Measurements from ENCODE around the gene FAM53B. TPM values are rescaled to one million over a fixed set of nuclear protein-coding genes. Genes with fewer than 3 reads are reported as not detected.

The FAM53B gene
- total and polyA plus RNA-seq, 4 experiments from 2014 or later: 7.3 to 60.7 (median 49.9) TPM

DNA sequence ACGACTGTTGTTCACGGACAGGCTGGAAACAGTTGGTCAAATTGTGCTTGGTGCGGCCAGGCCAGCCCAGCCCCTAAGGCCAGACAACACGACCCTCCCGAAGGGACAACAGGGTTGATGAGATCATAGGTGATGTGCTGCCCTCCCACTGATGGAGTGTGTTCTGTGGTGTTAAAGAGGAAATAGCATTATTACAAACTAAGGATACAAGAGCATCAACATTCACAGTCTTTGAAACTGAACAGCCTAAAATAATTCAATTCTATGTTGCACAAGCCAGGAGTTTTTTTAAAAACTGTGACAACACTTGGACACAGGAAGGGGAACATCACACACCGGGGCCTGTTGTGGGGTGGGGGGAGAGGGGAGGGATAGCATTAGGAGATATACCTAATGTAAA is 87.6 kb downstream of the FAM53B start:
- ChIA-PET POLR2A (ENCODE audit: partially characterized antibody) (interaction anchor here (5.2 to 25.7 kb wide), 2 partner anchors 8 to 62 kb away, joined by 50 to 439 read pairs; no protein-coding TSS in a partner anchor), CTCF (ENCODE audit: partially characterized antibody) (interaction anchor here (2.2 to 10.8 kb wide), 3 partner anchors 8 to 89 kb away, joined by 8 to 87 read pairs (median 77); no protein-coding TSS in a partner anchor)
- peaks cover 98% of the 10 kb centered on the region for H3K4me1 ChIP-seq (ENCODE audit: insufficient read depth, low read length)
- peak overlapping the region; percentile 43 for H3K27ac ChIP-seq (ENCODE audit: low read depth, low read length)
- H3K36me3 ChIP-seq (ENCODE audit: insufficient read depth, low read length): peaks cover 7% of the 10 kb centered on the region
- H3K36me3 Mint-ChIP-seq: peaks cover 7 to 18% of the 10 kb centered on the region in 2 donors
- H3K27me3 ChIP-seq (ENCODE audit: insufficient read depth, low read length): no peaks in the 10 kb centered on the region
- no peak overlapping the region for H3K4me3 ChIP-seq (ENCODE audit: low read length in 2 of 2)
- intact Hi-C loops (cut with micrococcal nuclease): no loop called here
- H3K27me3 Mint-ChIP-seq: no peaks in the 10 kb centered on the region
- peak overlapping the region in 4 of 8 donors; percentile 1 to 39 (median 22) for H3K4me3 Mint-ChIP-seq
- no peaks in the 10 kb centered on the region for H3K9me3 Mint-ChIP-seq
- no peak for DNase-seq
- H3K9me3 ChIP-seq (ENCODE audit: control insufficient read depth in 1 of 2, low read length in 2 of 2): no peaks in the 10 kb centered on the region
- peaks cover 71 to 98% (median 90%) of the 10 kb centered on the region in 4 donors for H3K4me1 Mint-ChIP-seq
- H3K27ac Mint-ChIP-seq: peak overlapping the region; percentile 44 to 92 (median 74)

DNA sequence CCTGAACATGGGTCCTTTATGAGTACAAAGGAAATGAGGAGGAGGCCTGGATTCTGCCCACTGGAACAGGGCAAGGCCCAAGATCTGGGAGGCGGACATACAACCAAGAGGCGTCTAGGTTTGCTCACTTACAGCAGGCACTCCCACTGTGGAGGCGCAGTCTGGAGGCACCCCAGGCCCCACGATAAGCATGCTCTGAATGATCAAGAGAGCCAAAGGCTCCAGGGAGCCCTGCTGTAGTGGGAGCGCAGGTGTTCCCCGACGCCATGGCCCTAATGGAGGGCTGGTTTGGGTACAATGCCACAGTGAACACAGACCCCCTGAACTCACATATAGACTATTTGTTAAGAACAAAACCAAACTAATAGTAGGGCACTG is 88.1 kb downstream of the FAM53B start:
- POLR2A ChIA-PET (ENCODE audit: partially characterized antibody): interaction anchor here (1.4 to 15.2 kb wide), 3 partner anchors 13 to 79 kb away, joined by 5 to 439 read pairs (median 297); no protein-coding TSS in a partner anchor
- H3K36me3 ChIP-seq (ENCODE audit: insufficient read depth, low read length): peaks cover 7% of the 10 kb centered on the region
- H3K4me1 ChIP-seq (ENCODE audit: insufficient read depth, low read length): peaks cover 98% of the 10 kb centered on the region
- Mint-ChIP-seq H3K4me3 (peak overlapping the region in 5 of 8 donors; percentile 50 to 73 (median 60)), H3K9me3 (no peaks in the 10 kb centered on the region), H3K27ac (peak overlapping the region; percentile 61 to 93 (median 83)), H3K4me1 (peaks cover 71 to 98% (median 91%) of the 10 kb centered on the region in 4 donors), H3K36me3 (peaks cover 5 to 18% of the 10 kb centered on the region in 2 donors), H3K27me3 (no peaks in the 10 kb centered on the region)
- no peaks in the 10 kb centered on the region for H3K27me3 ChIP-seq (ENCODE audit: insufficient read depth, low read length)
- H3K27ac ChIP-seq (ENCODE audit: low read depth, low read length): peak overlapping the region; percentile 43
- DNase-seq: no peak
- H3K4me3 ChIP-seq (ENCODE audit: low read length in 2 of 2): no peak overlapping the region
- no peaks in the 10 kb centered on the region for H3K9me3 ChIP-seq (ENCODE audit: control insufficient read depth in 1 of 2, low read length in 2 of 2)
- intact Hi-C loops (cut with micrococcal nuclease): no loop called here
- CTCF ChIA-PET (ENCODE audit: partially characterized antibody): interaction anchor here (1.1 to 10.6 kb wide), 3 partner anchors 38 to 62 kb away, joined by 5 to 200 read pairs (median 5); no protein-coding TSS in a partner anchor

DNA sequence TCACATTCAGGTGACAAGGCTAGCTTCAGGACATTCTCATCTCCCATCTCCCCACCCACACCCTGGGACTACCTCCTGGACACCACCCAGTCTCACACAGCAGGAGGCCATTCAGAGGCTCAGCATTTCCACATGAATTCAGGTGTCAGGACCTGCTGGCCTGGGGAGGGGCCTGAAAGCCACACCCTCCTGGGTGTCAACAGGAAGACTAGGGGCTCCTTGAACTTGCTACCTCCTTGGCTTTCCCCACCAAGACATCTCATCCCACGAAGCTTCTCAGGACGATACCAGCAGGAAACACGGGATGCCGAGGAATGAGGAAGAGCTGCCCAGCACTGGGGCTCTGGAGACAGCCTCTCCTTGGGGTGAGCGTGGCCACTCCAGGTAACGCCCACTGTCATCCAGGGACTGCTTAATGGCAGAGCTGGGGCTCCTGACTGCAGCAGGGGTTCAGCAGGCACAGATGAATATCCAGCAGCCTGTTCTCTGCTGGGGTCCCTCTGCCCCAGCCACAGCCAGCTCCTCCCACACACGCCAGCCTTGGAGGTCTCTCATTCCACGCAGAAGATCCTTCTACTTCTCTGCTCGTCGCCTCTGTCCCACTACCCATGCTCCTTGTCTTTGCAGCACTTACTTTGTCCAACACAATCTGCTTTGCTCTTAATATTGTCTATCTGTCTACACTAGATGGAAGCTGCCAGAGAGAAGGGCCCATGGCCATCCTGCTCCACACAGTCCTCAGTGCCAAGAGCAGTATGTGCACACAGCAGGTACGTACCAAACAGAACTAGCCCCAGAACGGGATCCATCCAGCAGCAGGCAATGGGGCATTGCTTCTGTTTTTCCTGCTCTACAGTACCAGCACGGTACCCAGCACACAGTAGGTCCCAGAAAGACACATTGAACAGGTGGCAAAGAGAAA is 88.7 kb downstream of the FAM53B start:
- Histone ChIP-seq H3K4me3 (ENCODE audit: low read length in 2 of 2) (no peak overlapping the region), H3K27ac (ENCODE audit: low read depth, low read length) (peak overlapping the region; percentile 43), H3K36me3 (ENCODE audit: insufficient read depth, low read length) (peaks cover 7% of the 10 kb centered on the region), H3K4me1 (ENCODE audit: insufficient read depth, low read length) (peaks cover 98% of the 10 kb centered on the region), H3K9me3 (ENCODE audit: control insufficient read depth in 1 of 2, low read length in 2 of 2) (no peaks in the 10 kb centered on the region), H3K27me3 (ENCODE audit: insufficient read depth, low read length) (no peaks in the 10 kb centered on the region)
- Mint-ChIP-seq H3K36me3 (peaks cover 5 to 22% of the 10 kb centered on the region in 2 donors), H3K9me3 (no peaks in the 10 kb centered on the region), H3K4me3 (peak overlapping the region in 7 of 8 donors; percentile 50 to 78 (median 62)), H3K27me3 (no peaks in the 10 kb centered on the region), H3K27ac (peak overlapping the region; percentile 74 to 95 (median 90)), H3K4me1 (peaks cover 75 to 98% (median 92%) of the 10 kb centered on the region in 4 donors)
- ChIA-PET CTCF (ENCODE audit: partially characterized antibody) (interaction anchor here (1.1 to 10.6 kb wide), 8 partner anchors 38 to 90 kb away, joined by 4 to 200 read pairs (median 4); no protein-coding TSS in a partner anchor), POLR2A (ENCODE audit: partially characterized antibody) (interaction anchor here (1.0 to 15.2 kb wide), 14 partner anchors 10 to 89 kb away, joined by 3 to 439 read pairs (median 4); partner anchors contain the start of gene FAM53B)
- no peak for DNase-seq
- intact Hi-C loops (cut with micrococcal nuclease): no loop called here

DNA sequence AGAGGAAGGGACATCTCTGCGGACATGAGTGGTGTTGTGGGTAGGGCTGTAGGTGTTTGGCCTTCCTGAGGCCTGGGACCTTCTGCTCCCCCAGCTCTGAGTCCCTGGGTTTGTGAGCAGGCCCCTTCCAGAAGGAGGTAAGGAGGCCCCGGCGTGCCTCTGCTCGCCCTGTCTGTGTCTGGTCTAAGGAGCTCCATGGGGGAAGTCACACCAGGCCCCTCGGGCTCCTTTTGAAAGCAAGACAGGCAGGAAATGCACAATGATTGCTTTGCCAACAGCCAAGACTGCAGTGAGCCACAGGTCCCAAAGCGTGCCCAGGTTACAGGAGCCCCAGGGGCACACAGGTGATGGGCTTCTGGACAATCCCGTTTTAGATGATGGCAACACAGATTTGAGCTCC is 89.5 kb downstream of the FAM53B start:
- Histone ChIP-seq H3K27me3 (ENCODE audit: insufficient read depth, low read length) (no peaks in the 10 kb centered on the region), H3K9me3 (ENCODE audit: control insufficient read depth in 1 of 2, low read length in 2 of 2) (no peaks in the 10 kb centered on the region), H3K4me3 (ENCODE audit: low read length in 2 of 2) (no peak overlapping the region), H3K4me1 (ENCODE audit: insufficient read depth, low read length) (peaks cover 98% of the 10 kb centered on the region), H3K27ac (ENCODE audit: low read depth, low read length) (peak overlapping the region; percentile 43), H3K36me3 (ENCODE audit: insufficient read depth, low read length) (peaks cover 7% of the 10 kb centered on the region)
- Mint-ChIP-seq H3K27ac (peak overlapping the region; percentile 74 to 95 (median 90)), H3K9me3 (no peaks in the 10 kb centered on the region), H3K4me3 (peak overlapping the region in 7 of 8 donors; percentile 29 to 78 (median 62)), H3K4me1 (peaks cover 75 to 98% (median 91%) of the 10 kb centered on the region in 4 donors), H3K27me3 (no peaks in the 10 kb centered on the region), H3K36me3 (peaks cover 5 to 23% of the 10 kb centered on the region in 2 donors)
- POLR2A ChIA-PET (ENCODE audit: partially characterized antibody): interaction anchor here (1.0 to 15.2 kb wide), 15 partner anchors 9 to 90 kb away, joined by 3 to 439 read pairs (median 4); partner anchors contain the start of gene FAM53B
- intact Hi-C loops (cut with micrococcal nuclease): no loop called here
- CTCF ChIA-PET (ENCODE audit: partially characterized antibody): interaction anchor here (1.1 to 10.6 kb wide), 8 partner anchors 39 to 91 kb away, joined by 4 to 200 read pairs (median 4); no protein-coding TSS in a partner anchor
- peak in 1 of 5 donors; percentile 33 for DNase-seq

DNA sequence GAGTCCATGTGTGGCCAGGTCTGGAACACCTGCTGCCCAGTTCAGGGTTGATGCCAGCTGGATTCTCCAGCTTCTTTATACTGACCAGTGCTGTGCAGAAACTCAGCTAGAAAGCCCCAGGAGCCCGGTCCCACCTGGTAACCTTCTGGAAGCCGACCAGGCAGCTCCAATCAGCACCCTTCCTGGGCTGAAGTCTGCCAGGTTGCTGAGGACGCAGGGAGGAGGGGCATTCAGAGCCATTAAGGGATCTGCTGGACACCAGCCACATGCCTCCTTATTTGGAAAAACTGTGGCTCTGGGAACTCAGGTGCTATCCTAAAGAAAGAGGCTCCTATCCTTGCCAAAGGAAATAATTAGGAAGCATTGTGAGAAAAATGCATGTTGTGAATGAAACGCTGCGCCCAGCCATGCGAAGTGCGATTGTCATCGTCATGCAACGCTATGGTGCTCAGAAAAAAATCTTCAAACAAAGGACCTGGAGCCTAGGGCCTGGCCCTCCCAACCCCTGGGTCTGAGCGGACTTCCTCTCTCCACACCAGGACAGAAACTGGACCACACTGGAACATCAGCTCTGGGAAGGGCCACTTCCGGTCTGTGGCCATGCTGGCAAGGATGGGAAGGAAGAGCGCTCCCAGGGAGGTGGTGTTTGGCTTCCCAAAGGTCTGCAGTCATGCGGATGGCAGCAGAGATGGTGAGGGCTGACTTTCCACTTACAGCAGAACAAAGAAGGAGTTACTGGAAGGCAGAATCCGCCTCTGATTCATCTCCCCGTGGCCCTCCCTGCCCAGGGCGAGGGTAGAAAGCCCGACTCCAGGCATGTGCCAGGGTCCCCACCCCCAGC is 90.1 kb downstream of the FAM53B start:
- Histone ChIP-seq H3K36me3 (ENCODE audit: insufficient read depth, low read length) (peaks cover 7% of the 10 kb centered on the region), H3K4me3 (ENCODE audit: low read length in 2 of 2) (no peak overlapping the region), H3K27me3 (ENCODE audit: insufficient read depth, low read length) (no peaks in the 10 kb centered on the region), H3K27ac (ENCODE audit: low read depth, low read length) (peak overlapping the region; percentile 43), H3K9me3 (ENCODE audit: control insufficient read depth in 1 of 2, low read length in 2 of 2) (no peaks in the 10 kb centered on the region), H3K4me1 (ENCODE audit: insufficient read depth, low read length) (peaks cover 98% of the 10 kb centered on the region)
- ChIA-PET POLR2A (ENCODE audit: partially characterized antibody) (interaction anchor here (1.0 to 15.2 kb wide), 13 partner anchors 8 to 88 kb away, joined by 3 to 439 read pairs (median 4); no protein-coding TSS in a partner anchor), CTCF (ENCODE audit: partially characterized antibody) (interaction anchor here (1.0 to 10.6 kb wide), 6 partner anchors 43 to 89 kb away, joined by 3 to 200 read pairs (median 4); no protein-coding TSS in a partner anchor)
- H3K27ac Mint-ChIP-seq: peak overlapping the region; percentile 82 to 97 (median 92)
- H3K4me3 Mint-ChIP-seq: peak overlapping the region in 4 of 8 donors; percentile 29 to 68 (median 52)
- H3K9me3 Mint-ChIP-seq: no peaks in the 10 kb centered on the region
- peaks cover 5 to 23% of the 10 kb centered on the region in 2 donors for H3K36me3 Mint-ChIP-seq
- peaks cover 74 to 98% (median 91%) of the 10 kb centered on the region in 4 donors for H3K4me1 Mint-ChIP-seq
- H3K27me3 Mint-ChIP-seq: no peaks in the 10 kb centered on the region
- intact Hi-C loops (cut with micrococcal nuclease): no loop called here
- DNase-seq: no peak

DNA sequence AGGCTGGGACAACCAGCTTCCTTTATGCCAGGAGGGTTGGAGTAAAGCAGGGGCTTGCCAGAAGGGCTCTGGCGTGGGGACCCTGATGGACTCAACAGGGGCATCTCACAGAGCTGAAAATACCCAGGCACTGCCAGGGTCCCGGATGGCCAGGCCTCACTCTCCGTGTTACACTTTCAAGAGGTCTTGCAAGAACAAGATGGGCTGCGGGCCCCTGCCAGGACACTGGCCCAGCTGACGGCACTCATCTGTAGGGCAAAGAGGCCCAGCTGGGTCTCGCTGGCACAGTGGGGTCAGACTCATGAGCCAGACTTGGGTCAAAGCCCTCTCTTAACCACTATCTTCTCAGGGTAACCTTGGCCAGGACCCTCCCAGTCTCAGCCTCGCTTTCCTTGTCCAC is 90.9 kb downstream of the FAM53B start:
- no peak overlapping the region for H3K4me3 ChIP-seq (ENCODE audit: low read length in 2 of 2)
- H3K27me3 ChIP-seq (ENCODE audit: insufficient read depth, low read length): no peaks in the 10 kb centered on the region
- H3K9me3 ChIP-seq (ENCODE audit: control insufficient read depth in 1 of 2, low read length in 2 of 2): no peaks in the 10 kb centered on the region
- no peaks in the 10 kb centered on the region for H3K9me3 Mint-ChIP-seq
- ChIA-PET POLR2A (ENCODE audit: partially characterized antibody) (interaction anchor here (0.7 to 15.2 kb wide), 9 partner anchors 16 to 88 kb away, joined by 3 to 439 read pairs (median 5); no protein-coding TSS in a partner anchor), CTCF (ENCODE audit: partially characterized antibody) (interaction anchor here (0.9 to 10.6 kb wide), 4 partner anchors 19 to 81 kb away, joined by 3 to 200 read pairs (median 4); no protein-coding TSS in a partner anchor)
- H3K27me3 Mint-ChIP-seq: no peaks in the 10 kb centered on the region
- H3K36me3 Mint-ChIP-seq: peaks cover 5 to 25% of the 10 kb centered on the region in 2 donors
- intact Hi-C loops (cut with micrococcal nuclease): no loop called here
- peaks cover 74 to 98% (median 91%) of the 10 kb centered on the region in 4 donors for H3K4me1 Mint-ChIP-seq
- H3K4me3 Mint-ChIP-seq: peak overlapping the region in 2 of 8 donors; percentile 13 to 51
- H3K27ac ChIP-seq (ENCODE audit: low read depth, low read length): peak overlapping the region; percentile 79
- H3K36me3 ChIP-seq (ENCODE audit: insufficient read depth, low read length): peaks cover 7% of the 10 kb centered on the region
- peak overlapping the region; percentile 57 to 97 (median 90) for H3K27ac Mint-ChIP-seq
- H3K4me1 ChIP-seq (ENCODE audit: insufficient read depth, low read length): peaks cover 98% of the 10 kb centered on the region
- no peak for DNase-seq

Measured in CD4-positive, alpha-beta memory T cell (primary cell).